Fibroblast of skin of right biceps (primary cell): ENCODE results near the gene MDM2.
"Not testable (repeated sequence)": the region's sequence is repeated elsewhere in the genome, so short reads cannot be mapped to it uniquely, and the experiment has no call there.

ENCODE experiments used
- DNase-seq: peaks from one replicate; pipeline ENCODE4 v3.0.0-alpha.2; 2013

The MDM2 gene

GRCh38 chr12:68828672-68829068, 20.7 kb downstream of the MDM2 start:
- no peak for DNase-seq

DNA sequence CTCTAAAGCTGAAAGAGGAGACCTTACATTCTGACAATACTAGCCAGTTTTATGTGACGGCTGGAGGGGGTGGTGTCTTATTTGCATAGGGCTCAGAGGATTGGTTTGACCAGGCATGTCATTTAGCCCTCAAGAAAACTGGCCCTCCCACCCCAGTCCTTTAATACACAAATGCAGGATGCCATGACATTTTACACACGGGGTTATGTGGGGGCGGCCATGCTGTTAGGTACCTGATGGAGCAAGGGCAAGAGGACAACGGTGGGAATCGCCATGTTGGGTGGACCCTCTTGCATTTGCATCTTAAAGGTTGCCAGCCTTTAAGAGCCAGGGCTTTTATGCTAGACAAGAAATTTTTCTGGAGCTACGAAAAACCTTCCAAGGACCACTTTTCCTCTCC, 23.3 kb downstream of the MDM2 start:
- no peak for DNase-seq

DNA sequence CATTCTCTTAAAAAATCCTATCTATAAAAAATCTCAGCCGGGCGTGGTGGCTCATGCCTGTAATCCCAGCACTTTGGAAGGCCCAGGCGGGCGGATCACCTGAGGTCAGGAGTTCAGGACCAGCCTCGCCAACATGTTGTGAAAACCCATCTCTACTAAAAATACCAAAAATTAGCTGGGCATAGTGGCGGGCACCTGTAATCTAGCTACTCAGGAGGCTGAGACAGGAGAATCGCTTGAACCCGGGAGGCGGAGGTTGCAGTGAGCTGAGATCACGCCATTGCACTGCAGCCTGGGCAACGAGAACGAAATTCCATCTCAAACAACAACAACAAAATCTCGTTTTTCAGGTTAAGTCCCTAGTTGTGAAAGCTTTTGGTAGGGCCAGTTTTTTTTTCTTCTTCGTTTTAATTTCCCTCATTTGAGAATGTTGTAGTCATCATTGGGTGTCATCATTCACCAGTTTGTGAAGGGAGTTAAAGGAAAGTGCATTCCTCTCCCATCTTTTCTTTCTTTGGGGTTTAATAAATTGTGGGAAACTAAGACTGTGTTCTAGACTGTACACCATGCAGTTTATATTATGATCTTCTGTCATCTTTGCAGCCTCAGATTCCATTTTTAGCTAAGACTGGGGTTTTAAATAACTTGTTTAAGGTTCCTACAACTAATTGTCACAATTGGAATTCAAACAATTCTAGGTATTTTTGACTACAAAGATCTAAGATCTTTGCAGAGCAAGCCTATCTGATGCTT, 23.9 kb downstream of the MDM2 start:
- peak; percentile 14 for DNase-seq

- DNase-seq = no peak
These were observed 24.5 kb downstream of the MDM2 start for GRCh38 chr12:68832504-68832867.

GRCh38 chr12:68833508-68833907, 25.5 kb downstream of the MDM2 start:
- no peak for DNase-seq

GRCh38 chr12:68835333-68835908, 27.4 kb downstream of the MDM2 start:
- DNase-seq = no peak

DNA sequence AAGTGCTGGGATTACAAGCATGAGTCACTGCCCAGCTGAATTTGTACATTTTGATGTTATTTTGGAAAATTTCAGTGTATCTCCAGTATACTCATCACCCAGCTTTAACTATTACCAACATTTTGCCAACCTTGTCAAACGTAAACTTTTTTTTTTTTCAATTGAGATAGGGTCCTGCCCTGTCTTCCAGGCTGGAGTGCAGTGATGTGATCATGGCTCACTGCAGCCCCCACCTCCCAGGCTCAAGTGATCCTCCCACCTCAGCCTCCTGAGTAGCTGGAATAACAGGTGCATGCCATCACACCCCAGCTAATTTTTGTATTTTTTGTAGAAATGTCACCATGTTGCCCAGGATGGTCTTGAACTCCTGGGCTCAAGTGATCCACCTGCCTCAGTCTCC, 29.2 kb downstream of the MDM2 start:
- no peak for DNase-seq

DNA sequence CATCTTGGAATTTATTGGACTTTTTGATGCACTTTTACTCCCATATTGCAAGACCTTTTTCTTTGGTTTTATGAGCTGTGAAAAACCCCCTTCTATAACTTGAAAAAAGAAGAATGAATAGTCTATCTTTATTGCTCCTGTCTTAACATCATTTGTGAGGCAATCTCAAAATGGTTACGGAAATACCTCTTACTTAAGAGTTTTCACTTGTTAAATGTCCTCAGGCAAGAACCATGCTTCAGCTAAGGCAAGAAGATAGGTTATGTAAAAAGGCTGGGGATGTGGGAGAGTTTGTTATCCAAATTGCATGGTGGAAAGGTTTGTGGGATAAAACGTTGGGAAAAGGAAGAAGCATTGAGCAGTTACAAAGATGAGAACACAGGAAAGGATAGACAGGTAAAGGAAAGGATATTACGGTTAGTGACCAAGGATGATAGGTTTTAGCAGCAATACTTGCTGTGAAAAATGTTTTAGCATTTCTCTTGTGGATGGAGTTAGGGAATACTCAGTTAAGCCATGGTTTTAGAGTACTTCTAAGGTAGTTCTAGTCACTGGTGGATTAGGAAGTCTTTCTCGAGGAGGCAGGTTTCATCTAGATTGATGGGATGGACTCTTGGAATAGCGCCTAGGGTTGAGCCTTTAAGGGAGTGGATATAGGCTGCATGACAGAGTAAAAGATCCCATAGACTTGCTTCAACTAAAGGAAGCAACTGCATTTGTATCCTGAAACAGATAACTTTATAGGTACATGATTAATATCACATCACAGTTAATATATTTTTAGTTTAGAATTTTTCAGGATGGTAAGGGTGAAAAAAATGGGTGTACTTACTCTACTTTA, 30.3 kb downstream of the MDM2 start:
- DNase-seq = no peak

- no peak for DNase-seq
These were observed 31.5 kb downstream of the MDM2 start for GRCh38 chr12:68839183-68840147.

DNA sequence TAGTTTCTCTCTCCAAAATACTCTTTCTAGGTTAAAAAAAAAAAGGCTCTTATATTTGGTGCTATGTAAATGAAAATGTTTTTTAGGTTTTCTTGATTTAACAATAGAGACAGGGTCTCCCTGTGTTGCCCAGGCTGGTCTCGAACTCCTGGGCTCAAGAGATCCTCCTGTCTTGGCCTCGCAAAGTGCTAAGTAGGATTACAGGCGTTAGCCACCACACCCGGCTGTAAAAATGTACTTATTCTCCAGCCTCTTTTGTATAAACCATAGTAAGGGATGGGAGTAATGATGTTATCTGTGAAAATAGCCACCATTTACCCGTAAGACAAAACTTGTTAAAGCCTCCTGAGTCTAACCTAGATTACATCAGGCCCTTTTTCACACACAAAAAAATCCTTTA, 33.2 kb downstream of the MDM2 start:
- DNase-seq = not testable (repeated sequence)

GRCh38 chr12:68841717-68842116, 33.7 kb downstream of the MDM2 start:
- no peak for DNase-seq

DNA sequence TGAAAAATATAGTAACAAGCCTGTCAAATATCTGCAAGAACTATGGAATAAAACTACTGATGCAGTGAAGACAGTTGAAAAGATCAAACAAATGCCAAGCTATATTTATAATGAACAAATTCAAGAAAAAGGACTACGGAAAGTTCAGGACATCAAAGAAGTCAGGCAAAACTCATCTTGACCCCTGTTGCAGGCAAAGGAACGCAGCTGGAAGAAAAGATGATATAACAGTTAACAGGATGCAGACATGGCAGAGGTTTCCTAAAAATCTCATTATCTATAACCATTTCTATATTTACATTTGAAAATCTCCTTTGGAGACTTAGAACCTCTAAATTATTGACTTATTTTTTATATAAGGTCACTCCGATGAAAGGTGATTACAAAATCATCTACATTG, 34.1 kb downstream of the MDM2 start:
- no peak for DNase-seq

GRCh38 chr12:68842784-68843567, 35.0 kb downstream of the MDM2 start:
- DNase-seq = no peak

- DNase-seq = no peak
These were observed 36.4 kb downstream of the MDM2 start for GRCh38 chr12:68844318-68844745.

DNA sequence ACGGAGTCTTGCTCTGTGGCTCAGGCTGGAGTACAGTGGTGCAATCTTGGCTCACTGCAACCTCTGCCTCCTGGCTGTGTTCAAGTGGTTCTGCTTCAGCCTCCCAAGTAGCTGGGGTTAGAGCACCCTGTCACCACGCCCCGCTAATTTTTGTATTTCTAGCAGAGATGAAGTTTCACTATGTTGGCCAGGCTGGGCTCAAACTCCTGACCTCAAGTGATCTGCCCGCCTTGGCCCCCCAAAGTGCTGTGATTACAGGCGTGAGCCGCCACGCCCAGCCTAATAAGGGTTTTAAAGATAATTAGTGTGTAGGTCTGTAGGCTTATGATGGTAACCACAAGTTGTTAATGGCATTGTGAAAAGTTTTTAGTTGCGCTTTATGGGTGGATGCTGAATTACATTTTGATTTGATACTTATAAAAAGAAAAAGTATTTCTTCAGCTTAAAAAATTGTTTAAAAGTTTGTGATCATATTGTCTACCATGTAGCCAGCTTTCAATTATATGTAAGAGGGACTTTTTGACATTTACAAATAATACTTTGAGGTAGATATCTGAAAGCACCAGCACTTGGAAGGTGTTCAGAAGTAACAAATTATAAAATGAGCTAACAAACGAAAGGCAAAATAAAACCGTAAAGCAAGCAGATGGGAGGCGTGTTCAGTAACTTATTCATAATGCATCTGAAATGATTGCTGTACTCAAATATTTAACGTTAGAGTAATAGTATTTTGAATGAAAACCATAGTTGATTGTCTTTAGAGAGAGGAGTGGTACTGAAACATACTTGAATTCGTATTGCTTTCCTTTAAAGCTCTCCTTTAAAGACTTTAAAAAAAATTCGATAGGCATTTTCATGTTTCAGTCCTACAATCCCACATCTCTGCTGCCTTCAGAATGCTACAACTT, 37.1 kb downstream of the MDM2 start:
- no peak for DNase-seq

DNA sequence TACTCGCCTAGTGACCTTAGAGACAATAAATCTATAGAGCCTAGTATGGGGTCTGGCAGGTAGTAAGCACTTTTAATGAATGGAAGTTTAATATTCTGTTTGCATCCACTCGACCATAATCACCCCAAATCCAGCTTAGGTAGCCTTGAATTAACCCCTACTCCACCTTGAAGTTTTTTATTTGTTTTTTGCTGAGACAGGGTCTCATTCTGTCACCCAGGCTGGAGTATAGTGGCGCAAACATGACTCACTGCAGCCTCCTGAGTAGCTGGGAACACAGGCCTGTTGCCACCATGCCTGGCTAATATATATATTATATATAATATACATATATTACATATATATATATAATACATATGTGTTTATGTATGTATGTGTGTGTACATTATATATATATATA, 38.8 kb downstream of the MDM2 start:
- DNase-seq = no peak

DNA sequence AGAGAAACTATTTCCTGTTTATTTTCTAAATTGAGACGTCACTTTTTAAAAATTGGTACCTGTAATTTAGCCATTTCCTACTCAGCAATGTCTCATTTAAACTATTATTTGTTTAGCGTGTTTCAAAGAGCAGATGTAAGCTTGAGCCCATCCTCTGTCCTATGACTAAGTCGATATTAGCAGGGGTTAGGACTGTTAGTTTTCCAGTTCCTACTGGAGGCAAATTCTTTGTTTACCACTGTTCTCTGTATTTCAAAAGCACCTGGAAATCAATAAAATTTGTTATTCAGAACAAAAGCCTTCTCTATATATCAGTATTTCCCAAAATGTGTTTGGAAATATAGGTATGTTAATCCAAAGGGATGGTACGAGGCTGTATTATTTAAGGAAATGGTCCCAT, 42.4 kb downstream of the MDM2 start:
- no peak for DNase-seq

GRCh38 chr12:68851592-68852306, 43.8 kb downstream of the MDM2 start:
- no peak for DNase-seq

DNA sequence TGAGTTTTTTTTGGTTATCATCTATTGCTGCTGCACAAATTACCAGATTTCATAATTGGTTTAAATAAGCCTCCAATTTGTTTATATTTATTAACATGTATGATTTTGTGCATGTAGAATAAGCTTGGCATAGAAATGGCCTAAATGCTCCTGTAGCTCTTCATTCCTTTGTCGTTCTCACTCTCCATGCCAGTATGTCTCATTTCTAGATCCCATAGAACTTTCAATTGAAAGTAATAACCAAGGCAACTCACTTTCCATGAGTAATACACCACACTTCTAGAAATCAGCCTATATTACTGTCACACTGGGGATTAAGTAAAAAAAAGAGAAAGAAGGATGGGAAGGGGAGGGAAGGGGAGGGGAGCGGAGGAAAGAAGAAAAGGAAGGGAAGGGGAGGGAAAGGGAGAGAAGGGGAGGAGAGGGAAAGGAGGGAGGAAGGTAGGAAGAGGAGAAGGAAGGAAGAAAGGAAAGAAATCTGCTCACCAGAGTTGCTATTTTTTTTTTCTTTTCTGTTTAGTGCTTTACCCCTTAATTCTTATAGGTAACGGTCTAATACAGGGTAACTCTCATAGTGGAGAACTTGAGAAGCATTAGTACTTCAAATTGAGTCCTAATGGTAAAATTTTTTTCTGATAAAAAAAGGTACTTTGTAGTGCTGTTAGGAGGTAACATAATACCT, 45.6 kb downstream of the MDM2 start:
- no peak for DNase-seq

DNA sequence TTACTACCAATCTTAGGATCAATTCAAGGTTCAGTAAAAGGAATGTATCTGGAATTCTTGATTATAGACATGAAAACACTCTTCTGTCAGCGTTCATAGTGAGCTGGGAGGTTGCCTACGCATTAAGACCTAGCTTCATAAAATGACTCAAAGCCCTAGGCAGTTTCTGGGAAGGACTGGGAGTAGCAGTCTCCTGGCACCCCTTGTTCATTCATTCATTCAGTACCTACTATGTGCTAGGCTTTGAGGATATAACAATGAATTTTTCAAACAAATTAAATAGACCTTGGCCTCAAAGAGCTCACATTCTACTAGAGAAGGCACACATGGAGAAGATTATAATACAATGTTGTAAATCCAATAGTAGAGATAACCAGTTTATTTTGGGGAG, 46.1 kb downstream of the MDM2 start:
- DNase-seq = no peak
